Left lung (tissue), 10 donors: Measurements from ENCODE around the gene NR2F1-AS1. TPM values are rescaled to one million over a fixed set of nuclear protein-coding genes. Genes with fewer than 3 reads are reported as not detected.

Experiments
- ATAC-seq: fragments of 200-7000 bp; cut with Tn5 transposase; one replicate; pipeline ENCODE4 v1.9.1; 2020; ENCODE audit warnings: moderate library complexity
- DNase-seq, 4 donors: peaks; one replicate each; pipeline ENCODE4 v3.0.0-alpha.2; 2013 to 2020
- H3K27ac ChIP-seq, 2 donors: fragments of 200-600 bp; sonication (generic) in 1 of 2; one replicate each; pipeline versions ENCODE4 v1.5.0 to v1.8.0; 2020 to 2021
- H3K27me3 ChIP-seq, 2 donors: fragments of 200-600 bp; sonication (generic) in 1 of 2; one replicate each; pipeline versions ENCODE4 v1.5.0 to v1.8.0; 2020 to 2021
- H3K36me3 ChIP-seq, 2 donors: fragments of 200-600 bp; sonication (generic) in 1 of 2; one replicate each; pipeline versions ENCODE4 v1.5.0 to v1.8.0; 2020 to 2021
- H3K4me1 ChIP-seq, 2 donors: fragments of 200-600 bp; one replicate each; pipeline ENCODE4 v1.8.0; 2021
- H3K4me3 ChIP-seq, 2 donors: fragments of 200-600 bp; sonication (generic) in 1 of 2; one replicate each; pipeline versions ENCODE4 v1.5.0 to v1.8.0; 2020 to 2021; ENCODE audit warnings: mild to moderate bottlenecking in 1 of 2
- H3K9me3 ChIP-seq, 2 donors: fragments of 200-600 bp; sonication (generic) in 1 of 2; one replicate each; pipeline versions ENCODE4 v1.5.0 to v1.8.0; 2020 to 2021
- intact Hi-C, 2 donors: fragments of 100-400 bp; cut with DNase I; formaldehyde crosslinking; loops; one replicate each; pipeline versions ENCODE4 v1.11.2 to v1.14.2; 2022
- polyA plus RNA-seq, 6 donors: library from polyadenylated mRNA; unstranded; fragments of 120-200 nt; gene quantifications; one replicate each; pipeline ENCODE4 v1.2.1, GENCODE V29; 2013; ENCODE audit not compliant: insufficient read length in 6 of 6
- total RNA-seq, 2 donors: library from RNA; stranded (reverse); fragmentation: NEBNext Ultra II Directional; extraction: Animal tissue kit (Norgen Biotek cat#: 25700); gene quantifications; one replicate each; pipeline ENCODE4 v1.2.1, GENCODE V29; 2021
- TF ChIP-seq, protein P1 (sequence below), 2 donors: fragments of 200-600 bp; sonication (generic) in 1 of 2; IDR thresholded peaks; one replicate each; pipeline versions ENCODE4 v1.5.0 to v1.8.0; 2021; ENCODE audit warnings: antibody characterized with exemption in 2 of 2
- donor health status: DM: no; HTN: yes; CAD: no.
- donor health status: DM: no; HTN: no; CAD: no.

NR2F1-AS1 gene
- total and polyA plus RNA-seq, 8 donors, result 10.5 to 66.3 (median 48.3) TPM

DNA sequence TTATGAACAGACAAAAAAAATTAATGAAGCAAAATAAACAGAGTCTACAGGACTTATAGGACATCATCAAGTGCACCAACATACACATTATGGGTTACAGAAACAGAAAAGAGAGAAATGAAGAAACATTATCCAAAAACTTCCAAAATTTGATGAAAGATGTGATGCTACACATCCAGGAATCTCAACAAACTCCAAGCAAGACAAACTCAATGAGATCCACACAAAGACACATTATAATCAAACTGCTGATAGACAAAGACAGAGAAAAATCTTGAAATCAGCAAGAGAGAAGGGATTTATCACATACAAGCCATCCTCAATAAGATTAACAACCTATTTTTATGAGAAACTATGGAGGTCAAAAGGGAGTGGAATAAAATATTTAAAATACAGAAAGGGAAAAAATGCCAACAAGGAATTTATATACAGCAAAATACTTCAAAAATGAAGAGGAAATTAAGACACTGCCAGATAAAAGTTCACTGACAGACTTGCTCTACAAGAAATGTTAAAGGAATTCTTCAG is 101.0 kb downstream of the NR2F1-AS1 start:
- no peak for ATAC-seq
- H3K27ac ChIP-seq, result no peak overlapping the region
- no peak overlapping the region for H3K4me3 ChIP-seq
- no peak for DNase-seq
- H3K27me3 ChIP-seq, result no peaks in the 10 kb centered on the region
- peaks cover 0 to 19% of the 10 kb centered on the region in 2 donors for H3K9me3 ChIP-seq
- H3K4me1 ChIP-seq, result no peaks in the 10 kb centered on the region
- intact Hi-C loops, result no loop called here
- TF ChIP-seq, protein P1, sequence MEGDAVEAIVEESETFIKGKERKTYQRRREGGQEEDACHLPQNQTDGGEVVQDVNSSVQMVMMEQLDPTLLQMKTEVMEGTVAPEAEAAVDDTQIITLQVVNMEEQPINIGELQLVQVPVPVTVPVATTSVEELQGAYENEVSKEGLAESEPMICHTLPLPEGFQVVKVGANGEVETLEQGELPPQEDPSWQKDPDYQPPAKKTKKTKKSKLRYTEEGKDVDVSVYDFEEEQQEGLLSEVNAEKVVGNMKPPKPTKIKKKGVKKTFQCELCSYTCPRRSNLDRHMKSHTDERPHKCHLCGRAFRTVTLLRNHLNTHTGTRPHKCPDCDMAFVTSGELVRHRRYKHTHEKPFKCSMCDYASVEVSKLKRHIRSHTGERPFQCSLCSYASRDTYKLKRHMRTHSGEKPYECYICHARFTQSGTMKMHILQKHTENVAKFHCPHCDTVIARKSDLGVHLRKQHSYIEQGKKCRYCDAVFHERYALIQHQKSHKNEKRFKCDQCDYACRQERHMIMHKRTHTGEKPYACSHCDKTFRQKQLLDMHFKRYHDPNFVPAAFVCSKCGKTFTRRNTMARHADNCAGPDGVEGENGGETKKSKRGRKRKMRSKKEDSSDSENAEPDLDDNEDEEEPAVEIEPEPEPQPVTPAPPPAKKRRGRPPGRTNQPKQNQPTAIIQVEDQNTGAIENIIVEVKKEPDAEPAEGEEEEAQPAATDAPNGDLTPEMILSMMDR (IDR thresholded peaks at IDR 0.05), result no peak
- H3K36me3 ChIP-seq, result no peaks in the 10 kb centered on the region

DNA sequence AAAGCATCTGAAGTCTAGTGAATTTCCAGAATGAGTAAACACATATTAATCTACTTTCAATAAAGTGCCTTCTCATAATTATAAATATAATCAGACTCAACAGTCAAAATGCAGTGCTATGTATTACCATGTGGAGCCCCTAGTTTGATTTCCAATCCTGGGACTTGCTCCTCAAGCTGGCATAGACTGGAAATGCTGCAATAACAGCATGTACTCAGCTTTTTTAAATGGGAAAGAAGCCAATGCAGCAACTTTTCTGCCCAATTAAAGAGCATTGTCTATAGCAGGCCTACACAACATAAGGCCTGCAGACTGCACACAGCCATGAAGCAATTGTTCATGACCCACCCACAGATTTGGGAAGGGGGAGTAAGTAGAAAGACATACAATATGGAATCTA is 103.2 kb downstream of the NR2F1-AS1 start:
- no peak overlapping the region for H3K27ac ChIP-seq

DNA sequence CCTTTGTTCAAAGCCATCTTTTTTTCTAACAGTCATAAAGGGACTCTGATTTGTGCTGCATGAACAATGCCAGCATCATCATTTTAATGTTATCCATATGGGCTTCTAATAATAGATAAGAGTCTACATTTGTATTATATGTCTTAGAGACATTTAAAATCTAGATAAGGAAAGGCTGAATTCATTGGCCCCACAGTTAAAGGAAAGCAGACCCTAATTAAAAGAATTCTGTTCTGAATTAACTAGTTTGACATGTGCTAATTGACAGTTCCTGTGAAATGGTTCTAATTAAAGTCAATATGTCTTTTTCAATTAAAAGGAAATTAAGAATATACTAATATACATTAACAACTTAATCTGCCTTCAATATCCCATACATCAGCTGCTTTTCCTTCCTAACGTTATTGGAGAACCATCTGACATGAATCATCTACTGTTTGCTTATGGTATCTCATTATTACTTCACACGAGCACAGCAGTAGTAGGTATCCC is 104.7 kb downstream of the NR2F1-AS1 start:
- DNase-seq (no peak), ATAC-seq (no peak)
- Histone ChIP-seq H3K9me3 (peaks cover 0 to 19% of the 10 kb centered on the region in 2 donors), H3K36me3 (no peaks in the 10 kb centered on the region), H3K27ac (no peak overlapping the region), H3K4me1 (no peaks in the 10 kb centered on the region), H3K27me3 (no peaks in the 10 kb centered on the region), H3K4me3 (no peak overlapping the region)
- TF ChIP-seq, protein P1 (IDR thresholded peaks at IDR 0.05), result no peak
- intact Hi-C loops, result no loop called here

More for the DNA sequence above, 103.2 kb downstream of the NR2F1-AS1 start:
- Histone ChIP-seq H3K27me3 (no peaks in the 10 kb centered on the region), H3K4me3 (no peak overlapping the region), H3K9me3 (peaks cover 0 to 19% of the 10 kb centered on the region in 2 donors), H3K36me3 (no peaks in the 10 kb centered on the region), H3K4me1 (no peaks in the 10 kb centered on the region)
- TF ChIP-seq, protein P1 (IDR thresholded peaks at IDR 0.05), result no peak
- intact Hi-C loops, result no loop called here
- DNase-seq, result no peak
- ATAC-seq, result no peak

DNA sequence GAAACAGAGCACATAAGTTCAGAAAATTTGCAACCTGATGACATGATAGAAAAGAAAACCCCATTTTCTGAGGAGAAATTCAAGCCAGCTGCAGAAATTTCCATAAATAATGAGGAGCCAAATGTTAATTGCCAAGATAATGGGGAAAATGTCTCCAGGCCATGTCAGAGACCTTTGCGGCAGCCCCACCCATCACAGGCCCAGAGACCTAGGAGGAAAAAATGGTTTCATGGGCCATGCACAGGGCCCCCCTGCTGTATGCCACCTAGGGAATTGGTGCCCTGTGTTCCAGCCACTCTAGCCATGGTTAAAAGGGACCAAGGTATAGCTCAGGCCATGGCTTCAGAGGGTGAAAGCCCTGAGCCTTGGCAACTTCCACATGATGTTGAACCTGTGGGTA is 118.1 kb downstream of the NR2F1-AS1 start:
- Histone ChIP-seq H3K36me3 (no peaks in the 10 kb centered on the region), H3K4me1 (no peaks in the 10 kb centered on the region), H3K9me3 (peaks cover 0 to 39% of the 10 kb centered on the region in 2 donors), H3K27me3 (no peaks in the 10 kb centered on the region), H3K4me3 (no peak overlapping the region), H3K27ac (no peak overlapping the region)
- TF ChIP-seq, protein P1 (IDR thresholded peaks at IDR 0.05), result no peak
- intact Hi-C loops, result no loop called here
- ATAC-seq, result no peak
- DNase-seq, result no peak

DNA sequence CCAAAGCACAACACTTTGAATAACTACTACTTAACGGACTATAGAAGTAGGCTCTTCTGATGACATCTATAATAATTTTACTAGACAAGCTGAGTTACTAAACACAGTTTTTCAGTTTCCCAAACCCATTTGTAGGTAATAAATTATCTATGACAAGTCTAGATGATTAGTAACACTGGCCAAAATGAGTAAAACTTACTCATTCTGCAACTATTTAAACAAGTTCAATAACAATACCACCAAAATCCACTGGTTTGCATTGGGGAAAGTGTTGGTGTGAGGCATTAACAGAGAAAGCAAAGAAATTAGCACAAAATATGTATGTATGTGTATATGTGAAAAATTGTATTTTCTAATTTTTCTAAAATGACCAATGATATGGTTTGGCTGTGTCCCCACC is 119.3 kb downstream of the NR2F1-AS1 start:
- intact Hi-C loops, result no loop called here
- no peak for ATAC-seq
- H3K4me1 ChIP-seq, result no peaks in the 10 kb centered on the region

More for the DNA sequence above, 119.3 kb downstream of the NR2F1-AS1 start:
- H3K4me3 ChIP-seq, result no peak overlapping the region
- DNase-seq, result no peak
- no peaks in the 10 kb centered on the region for H3K36me3 ChIP-seq
- H3K9me3 ChIP-seq, result peaks cover 0 to 35% of the 10 kb centered on the region in 2 donors
- TF ChIP-seq, protein P1 (IDR thresholded peaks at IDR 0.05), result no peak
- no peak overlapping the region for H3K27ac ChIP-seq
- no peaks in the 10 kb centered on the region for H3K27me3 ChIP-seq
